HG02973 (cell line): ENCODE data around the gene TCERG1L.
"Not testable (repeated sequence)": the region's sequence is repeated elsewhere in the genome, so short reads cannot be mapped to it uniquely, and the experiment has no call there.

Experiments used
- ATAC-seq: cut with Tn5 transposase; IDR thresholded peaks from one replicate; pipeline ENCODE4 v1.9.1; 2021; ENCODE audit warnings: moderate library complexity; ENCODE audit not compliant: unreplicated experiment

Gene TCERG1L

GRCh38 chr10:131172433-131172832, 139.1 kb downstream of the TCERG1L start:
- ATAC-seq, result no peak

GRCh38 chr10:131169146-131169545, 142.4 kb downstream of the TCERG1L start:
- no peak for ATAC-seq

- ATAC-seq, result no peak
Observed at GRCh38 chr10:131168238-131168875, 143.2 kb downstream of the TCERG1L start.

GRCh38 chr10:131167036-131167860, 144.3 kb downstream of the TCERG1L start:
- ATAC-seq, result no peak

GRCh38 chr10:131166486-131166885, 145.0 kb downstream of the TCERG1L start:
- no peak for ATAC-seq

GRCh38 chr10:131165092-131165491, 146.4 kb downstream of the TCERG1L start:
- ATAC-seq, result no peak

GRCh38 chr10:131162866-131163843, 148.4 kb downstream of the TCERG1L start:
- ATAC-seq, result no peak

- no peak for ATAC-seq
Observed at GRCh38 chr10:131162211-131162610, 149.3 kb downstream of the TCERG1L start.

- no peak for ATAC-seq
Observed at GRCh38 chr10:131161087-131161486, 150.4 kb downstream of the TCERG1L start.

GRCh38 chr10:131160219-131160875, 151.2 kb downstream of the TCERG1L start:
- no peak for ATAC-seq

- no peak for ATAC-seq
Observed at GRCh38 chr10:131159771-131160170, 151.8 kb downstream of the TCERG1L start.

GRCh38 chr10:131158695-131159094, 152.8 kb downstream of the TCERG1L start:
- no peak for ATAC-seq

- ATAC-seq, result no peak
Observed at GRCh38 chr10:131157899-131158298, 153.6 kb downstream of the TCERG1L start.

GRCh38 chr10:131155876-131156230, 155.7 kb downstream of the TCERG1L start:
- ATAC-seq, result no peak

- ATAC-seq, result no peak
Observed at GRCh38 chr10:131155218-131155875, 156.2 kb downstream of the TCERG1L start.

GRCh38 chr10:131154306-131155025, 157.1 kb downstream of the TCERG1L start:
- no peak for ATAC-seq

- ATAC-seq, result not testable (repeated sequence)
Observed at GRCh38 chr10:131152456-131152855, 159.1 kb downstream of the TCERG1L start.

GRCh38 chr10:131150126-131150525, 161.4 kb downstream of the TCERG1L start:
- ATAC-seq, result no peak

- no peak for ATAC-seq
Observed at GRCh38 chr10:131149586-131149985, 161.9 kb downstream of the TCERG1L start.

GRCh38 chr10:131149111-131149510, 162.4 kb downstream of the TCERG1L start:
- ATAC-seq, result no peak
